Loucy (cell line): Measurements from ENCODE around the gene ADRA2A.

Source experiments
- EZH2phosphoT487 ChIP-seq: fragments of 200-600 bp; IDR thresholded peaks from 2 replicates; pipeline ENCODE4 v1.6.1; 2018; ENCODE audit warnings: antibody characterized with exemption, mild to moderate bottlenecking, moderate library complexity, borderline replicate concordance
- TF ChIP-seq, protein P1 (sequence below): fragments of 200-600 bp; sonication (generic); conservative IDR thresholded peaks from 2 replicates; pipeline ENCODE4 v1.5.1; 2014; ENCODE audit warnings: mild to moderate bottlenecking, antibody characterized with exemption, low read length

DNA sequence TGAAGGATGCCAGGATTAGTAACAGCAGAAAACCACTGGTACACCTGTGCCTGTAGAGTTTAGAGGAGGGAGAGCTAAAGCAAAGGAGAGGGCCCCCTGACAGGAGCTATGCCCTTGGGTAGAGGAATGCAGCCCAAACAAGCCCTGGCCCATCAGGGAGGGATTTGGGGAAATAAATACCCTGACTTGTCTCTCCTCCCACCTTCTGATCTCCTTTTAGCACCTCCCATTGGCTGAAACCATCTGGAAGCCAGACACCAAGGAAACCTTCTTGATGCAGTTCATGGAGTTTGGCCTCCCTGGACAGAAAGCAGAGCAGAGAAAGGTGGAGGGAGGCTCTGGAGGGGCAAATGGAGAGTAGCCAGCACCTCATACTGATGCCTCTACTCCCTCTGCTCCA lies 45.3 kb downstream of the ADRA2A start:
- TF ChIP-seq, protein P1, sequence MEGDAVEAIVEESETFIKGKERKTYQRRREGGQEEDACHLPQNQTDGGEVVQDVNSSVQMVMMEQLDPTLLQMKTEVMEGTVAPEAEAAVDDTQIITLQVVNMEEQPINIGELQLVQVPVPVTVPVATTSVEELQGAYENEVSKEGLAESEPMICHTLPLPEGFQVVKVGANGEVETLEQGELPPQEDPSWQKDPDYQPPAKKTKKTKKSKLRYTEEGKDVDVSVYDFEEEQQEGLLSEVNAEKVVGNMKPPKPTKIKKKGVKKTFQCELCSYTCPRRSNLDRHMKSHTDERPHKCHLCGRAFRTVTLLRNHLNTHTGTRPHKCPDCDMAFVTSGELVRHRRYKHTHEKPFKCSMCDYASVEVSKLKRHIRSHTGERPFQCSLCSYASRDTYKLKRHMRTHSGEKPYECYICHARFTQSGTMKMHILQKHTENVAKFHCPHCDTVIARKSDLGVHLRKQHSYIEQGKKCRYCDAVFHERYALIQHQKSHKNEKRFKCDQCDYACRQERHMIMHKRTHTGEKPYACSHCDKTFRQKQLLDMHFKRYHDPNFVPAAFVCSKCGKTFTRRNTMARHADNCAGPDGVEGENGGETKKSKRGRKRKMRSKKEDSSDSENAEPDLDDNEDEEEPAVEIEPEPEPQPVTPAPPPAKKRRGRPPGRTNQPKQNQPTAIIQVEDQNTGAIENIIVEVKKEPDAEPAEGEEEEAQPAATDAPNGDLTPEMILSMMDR, result no peak
- no peak for TF ChIP-seq EZH2phosphoT487
